Measurements from ENCODE around the gene PDS5B. TPM values are rescaled to one million over a fixed set of nuclear protein-coding genes. Genes with fewer than 3 reads are reported as not detected.
A peak's percentile ranks its signal among the peaks of the same experiment; 100 is the strongest.

The PDS5B gene
- total RNA-seq, 1 experiment from 2014 or later: 26.5 TPM

DNA sequence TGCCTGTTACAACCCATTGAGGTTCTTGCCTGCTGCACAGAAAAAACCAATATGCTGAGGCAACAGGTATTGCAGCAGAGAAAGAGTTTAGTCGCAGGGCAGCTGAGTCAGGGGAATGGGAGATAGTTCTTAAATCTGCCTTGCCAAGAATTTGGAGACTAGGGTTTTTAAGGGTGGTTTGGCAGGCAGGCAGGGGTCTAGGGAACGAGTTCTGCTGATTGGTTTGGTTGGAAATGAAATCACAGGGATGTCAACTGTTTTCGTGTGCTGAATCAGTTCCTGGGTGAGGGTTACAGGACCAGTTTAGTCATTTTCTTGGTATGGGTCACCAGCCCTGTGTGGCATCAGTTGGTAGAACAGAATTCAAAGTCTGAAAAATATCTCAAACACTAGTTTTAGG lies 36.6 kb downstream of the PDS5B start:
- BruUV-seq (replicated peaks): no TSS peak
- intact Hi-C loops (cut with micrococcal nuclease): no loop called here
- Histone ChIP-seq H2AFZ (ENCODE audit: low read depth, low read length, poor library complexity, severe bottlenecking) (no peak overlapping the region), H3K36me3 (ENCODE audit: control insufficient read depth in 1 of 2, insufficient read depth in 2 of 2, low read length in 2 of 2) (no peaks in the 10 kb centered on the region), H3K4me3 (replicated peaks in 1 of 2; ENCODE audit: low read depth in 1 of 2, low read length in 2 of 2) (no peak overlapping the region), H4K20me1 (ENCODE audit: insufficient read depth) (no peaks in the 10 kb centered on the region), H3K79me2 (ENCODE audit: insufficient read depth, low read length) (peaks cover 100% of the 10 kb centered on the region), H3K9ac (ENCODE audit: low read length) (no peak overlapping the region), H3K9me3 (ENCODE audit: control insufficient read depth in 1 of 2, insufficient read depth in 1 of 2, low read depth in 1 of 2, low read length in 2 of 2) (peaks cover 8 to 21% of the 10 kb centered on the region in 2 experiments; a peak in 3 of 4 replicates), H3K27ac (ENCODE audit: low read depth, low read length) (no peak overlapping the region), H3K27me3 (ENCODE audit: insufficient read depth, low read length) (no peaks in the 10 kb centered on the region), H3K4me2 (ENCODE audit: low read length) (no peak overlapping the region), H3K9me2 (ENCODE audit: insufficient read depth) (no peaks in the 10 kb centered on the region), H3K4me1 (ENCODE audit: control insufficient read depth in 1 of 2, insufficient read depth in 2 of 2, low read length in 2 of 2) (no peaks in the 10 kb centered on the region)
- DNase-seq (ENCODE audit: low read depth, low spot score) (no peak), ATAC-seq (no peak)
- CTCF ChIA-PET: interaction anchor here (1.2 kb wide), 1 partner anchor 46 kb away, joined by 3 read pairs; no protein-coding TSS in a partner anchor
- TF ChIP-seq YY1 (IDR thresholded peaks at IDR 0.05; ENCODE audit: extremely low read depth, insufficient replicate concordance, low read depth, low read length): no peak
- peak; percentile 44; the same call in 1 of the 2 replicates for TF ChIP-seq CBX3 (IDR thresholded peaks at IDR 0.05; ENCODE audit: low read depth)
- TF ChIP-seq, protein P1, sequence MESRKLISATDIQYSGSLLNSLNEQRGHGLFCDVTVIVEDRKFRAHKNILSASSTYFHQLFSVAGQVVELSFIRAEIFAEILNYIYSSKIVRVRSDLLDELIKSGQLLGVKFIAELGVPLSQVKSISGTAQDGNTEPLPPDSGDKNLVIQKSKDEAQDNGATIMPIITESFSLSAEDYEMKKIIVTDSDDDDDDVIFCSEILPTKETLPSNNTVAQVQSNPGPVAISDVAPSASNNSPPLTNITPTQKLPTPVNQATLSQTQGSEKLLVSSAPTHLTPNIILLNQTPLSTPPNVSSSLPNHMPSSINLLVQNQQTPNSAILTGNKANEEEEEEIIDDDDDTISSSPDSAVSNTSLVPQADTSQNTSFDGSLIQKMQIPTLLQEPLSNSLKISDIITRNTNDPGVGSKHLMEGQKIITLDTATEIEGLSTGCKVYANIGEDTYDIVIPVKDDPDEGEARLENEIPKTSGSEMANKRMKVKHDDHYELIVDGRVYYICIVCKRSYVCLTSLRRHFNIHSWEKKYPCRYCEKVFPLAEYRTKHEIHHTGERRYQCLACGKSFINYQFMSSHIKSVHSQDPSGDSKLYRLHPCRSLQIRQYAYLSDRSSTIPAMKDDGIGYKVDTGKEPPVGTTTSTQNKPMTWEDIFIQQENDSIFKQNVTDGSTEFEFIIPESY (IDR thresholded peaks at IDR 0.05; ENCODE audit: extremely low read depth, insufficient replicate concordance, low read length): no peak
- RAD21 ChIA-PET (ENCODE audit: low non-redundant PET in 1 of 2, low total read pairs in 2 of 2, uncharacterized antibody in 2 of 2, unreplicated experiment in 2 of 2): no interaction called here
- POLR2A ChIA-PET: no interaction called here

DNA sequence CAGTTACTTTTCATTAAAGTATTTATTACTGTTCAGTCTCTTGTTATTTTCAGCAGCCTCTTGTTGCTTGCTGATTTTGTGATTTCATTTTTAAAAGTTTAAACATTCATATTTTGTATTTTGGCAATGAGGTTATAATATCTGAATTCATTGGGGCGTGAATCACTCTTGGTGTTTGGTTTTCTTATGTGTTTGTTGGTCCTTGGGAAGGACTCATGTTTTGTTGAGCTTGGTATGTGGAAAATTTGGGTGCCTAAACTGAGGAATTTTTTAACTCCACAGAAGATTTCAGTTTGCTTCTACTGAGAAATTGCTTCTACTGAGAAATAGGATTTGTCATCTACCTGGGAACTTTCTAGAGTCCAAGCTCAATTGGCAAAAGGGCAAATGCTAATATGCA lies 38.2 kb downstream of the PDS5B start:
- ChIA-PET CTCF (no interaction called here), RAD21 (ENCODE audit: low non-redundant PET in 1 of 2, low total read pairs in 2 of 2, uncharacterized antibody in 2 of 2, unreplicated experiment in 2 of 2) (no interaction called here), POLR2A (no interaction called here)
- Histone ChIP-seq H3K9ac (ENCODE audit: low read length) (no peak overlapping the region), H3K4me1 (ENCODE audit: control insufficient read depth in 1 of 2, insufficient read depth in 2 of 2, low read length in 2 of 2) (no peaks in the 10 kb centered on the region), H3K27ac (ENCODE audit: low read depth, low read length) (no peak overlapping the region), H3K4me2 (ENCODE audit: low read length) (no peak overlapping the region), H3K9me3 (ENCODE audit: control insufficient read depth in 1 of 2, insufficient read depth in 1 of 2, low read depth in 1 of 2, low read length in 2 of 2) (peaks cover 8 to 21% of the 10 kb centered on the region in 2 experiments; a peak in 3 of 4 replicates), H3K27me3 (ENCODE audit: insufficient read depth, low read length) (no peaks in the 10 kb centered on the region), H3K79me2 (ENCODE audit: insufficient read depth, low read length) (peaks cover 100% of the 10 kb centered on the region), H3K4me3 (replicated peaks in 1 of 2; ENCODE audit: low read depth in 1 of 2, low read length in 2 of 2) (no peak overlapping the region), H2AFZ (ENCODE audit: low read depth, low read length, poor library complexity, severe bottlenecking) (no peak overlapping the region), H3K36me3 (ENCODE audit: control insufficient read depth in 1 of 2, insufficient read depth in 2 of 2, low read length in 2 of 2) (no peaks in the 10 kb centered on the region), H3K9me2 (ENCODE audit: insufficient read depth) (no peaks in the 10 kb centered on the region), H4K20me1 (ENCODE audit: insufficient read depth) (no peaks in the 10 kb centered on the region)
- ATAC-seq: no peak
- intact Hi-C loops (cut with micrococcal nuclease): no loop called here
- no TSS peak for BruUV-seq (replicated peaks)
- no peak for DNase-seq (ENCODE audit: low read depth, low spot score)
- TF ChIP-seq, protein P2, sequence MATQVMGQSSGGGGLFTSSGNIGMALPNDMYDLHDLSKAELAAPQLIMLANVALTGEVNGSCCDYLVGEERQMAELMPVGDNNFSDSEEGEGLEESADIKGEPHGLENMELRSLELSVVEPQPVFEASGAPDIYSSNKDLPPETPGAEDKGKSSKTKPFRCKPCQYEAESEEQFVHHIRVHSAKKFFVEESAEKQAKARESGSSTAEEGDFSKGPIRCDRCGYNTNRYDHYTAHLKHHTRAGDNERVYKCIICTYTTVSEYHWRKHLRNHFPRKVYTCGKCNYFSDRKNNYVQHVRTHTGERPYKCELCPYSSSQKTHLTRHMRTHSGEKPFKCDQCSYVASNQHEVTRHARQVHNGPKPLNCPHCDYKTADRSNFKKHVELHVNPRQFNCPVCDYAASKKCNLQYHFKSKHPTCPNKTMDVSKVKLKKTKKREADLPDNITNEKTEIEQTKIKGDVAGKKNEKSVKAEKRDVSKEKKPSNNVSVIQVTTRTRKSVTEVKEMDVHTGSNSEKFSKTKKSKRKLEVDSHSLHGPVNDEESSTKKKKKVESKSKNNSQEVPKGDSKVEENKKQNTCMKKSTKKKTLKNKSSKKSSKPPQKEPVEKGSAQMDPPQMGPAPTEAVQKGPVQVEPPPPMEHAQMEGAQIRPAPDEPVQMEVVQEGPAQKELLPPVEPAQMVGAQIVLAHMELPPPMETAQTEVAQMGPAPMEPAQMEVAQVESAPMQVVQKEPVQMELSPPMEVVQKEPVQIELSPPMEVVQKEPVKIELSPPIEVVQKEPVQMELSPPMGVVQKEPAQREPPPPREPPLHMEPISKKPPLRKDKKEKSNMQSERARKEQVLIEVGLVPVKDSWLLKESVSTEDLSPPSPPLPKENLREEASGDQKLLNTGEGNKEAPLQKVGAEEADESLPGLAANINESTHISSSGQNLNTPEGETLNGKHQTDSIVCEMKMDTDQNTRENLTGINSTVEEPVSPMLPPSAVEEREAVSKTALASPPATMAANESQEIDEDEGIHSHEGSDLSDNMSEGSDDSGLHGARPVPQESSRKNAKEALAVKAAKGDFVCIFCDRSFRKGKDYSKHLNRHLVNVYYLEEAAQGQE (IDR thresholded peaks at IDR 0.05; ENCODE audit: low read depth): no peak
- TF ChIP-seq FOSL1 (IDR thresholded peaks at IDR 0.05; ENCODE audit: low read depth): no peak
- TF ChIP-seq TCF7L2 (IDR thresholded peaks at IDR 0.05; ENCODE audit: borderline replicate concordance, extremely low read depth, insufficient read depth, insufficient read length): no peak
- TF ChIP-seq EZH2phosphoT487 (IDR thresholded peaks at IDR 0.05; ENCODE audit: borderline replicate concordance): no peak
- no peak for TF ChIP-seq SRF (IDR thresholded peaks at IDR 0.05; ENCODE audit: low read depth)
- TF ChIP-seq RAD21 (IDR thresholded peaks at IDR 0.05; ENCODE audit: low read depth): no peak
- no peak for TF ChIP-seq ZNF274 (IDR thresholded peaks at IDR 0.05; ENCODE audit: low read depth, low read length)
- no peak for TF ChIP-seq ELF1 (IDR thresholded peaks at IDR 0.05; ENCODE audit: borderline replicate concordance, low read depth)
- no peak for TF ChIP-seq CEBPB (IDR thresholded peaks at IDR 0.05; ENCODE audit: low read depth)
- no peak for TF ChIP-seq YY1 (IDR thresholded peaks at IDR 0.05; ENCODE audit: extremely low read depth, insufficient replicate concordance, low read depth, low read length)
- TF ChIP-seq, protein P3, sequence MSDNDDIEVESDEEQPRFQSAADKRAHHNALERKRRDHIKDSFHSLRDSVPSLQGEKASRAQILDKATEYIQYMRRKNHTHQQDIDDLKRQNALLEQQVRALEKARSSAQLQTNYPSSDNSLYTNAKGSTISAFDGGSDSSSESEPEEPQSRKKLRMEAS (IDR thresholded peaks at IDR 0.05): no peak
- TF ChIP-seq, protein P4, sequence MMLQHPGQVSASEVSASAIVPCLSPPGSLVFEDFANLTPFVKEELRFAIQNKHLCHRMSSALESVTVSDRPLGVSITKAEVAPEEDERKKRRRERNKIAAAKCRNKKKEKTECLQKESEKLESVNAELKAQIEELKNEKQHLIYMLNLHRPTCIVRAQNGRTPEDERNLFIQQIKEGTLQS (IDR thresholded peaks at IDR 0.05): no peak
- no peak for TF ChIP-seq SP1 (IDR thresholded peaks at IDR 0.05; ENCODE audit: low read depth)
- TF ChIP-seq SIN3A (IDR thresholded peaks at IDR 0.05; ENCODE audit: low read depth): no peak

All from HCT116 (cell line).